ENCODE measurements around the gene IL12RB2. TPM values are rescaled to one million over a fixed set of nuclear protein-coding genes. Genes with fewer than 3 reads are reported as not detected.
A peak's percentile ranks its signal among the peaks of the same experiment; 100 is the strongest.

IL12RB2 gene
- total and polyA plus RNA-seq, 2 of the 13 experiments (the other 11 are each of a cell fraction or from before 2014, with no cell fraction given) = not detected

- Histone ChIP-seq H3K4me2 (ENCODE audit: low read depth, low read length) (no peak overlapping the region), H3K79me2 (ENCODE audit: insufficient read depth, low read length) (peaks cover 19% of the 10 kb centered on the region), H3K9me3 (ENCODE audit: low read length) (no peaks in the 10 kb centered on the region), H3K27ac (ENCODE audit: extremely low read length, insufficient read depth, low read length) (no peak overlapping the region), H3K4me3 (replicated peaks in 1 of 3; ENCODE audit: insufficient read depth in 1 of 3, low read depth in 2 of 3, low read length in 3 of 3) (no peak overlapping the region), H3K36me3 (replicated peaks in 1 of 2; ENCODE audit: control insufficient read depth in 1 of 2, insufficient read depth in 2 of 2, low read length in 2 of 2) (peaks cover 16 to 74% of the 10 kb centered on the region in 2 experiments), H3K27me3 (ENCODE audit: control insufficient read depth in 1 of 2, insufficient read depth in 2 of 2, low read length in 2 of 2) (no peaks in the 10 kb centered on the region; a peak in 1 of 5 replicates), H3K4me1 (ENCODE audit: insufficient read depth, low read length) (peaks cover 8% of the 10 kb centered on the region), H3K9ac (ENCODE audit: insufficient read depth, low read depth, low read length) (no peak overlapping the region), H4K20me1 (ENCODE audit: insufficient read depth, low read length) (peaks cover 40% of the 10 kb centered on the region), H2AFZ (ENCODE audit: low read length) (no peak overlapping the region)
- ATAC-seq = no peak
- TF ChIP-seq NCOA2 (CRISPR knock-in tag; IDR thresholded peaks at IDR 0.05) = no peak
- TF ChIP-seq ZNF629 (CRISPR knock-in tag; conservative IDR thresholded peaks at IDR 0.05) = no peak
- POLR2A ChIA-PET = no interaction called here
- whole genome bisulfite sequencing (ENCODE audit: low lambda C conversion rate) = 90% methylated on average over 2 of the region's 2 CpGs
- no TSS peak for BruUV-seq (replicated peaks)
- no peak for FAIRE-seq
- CTCF ChIA-PET (ENCODE audit: low intra/inter-chr PET ratio, low total read pairs) = no interaction called here
- DNase-seq (ENCODE audit: low spot score) = no peak
- in situ Hi-C loops (cut with HindIII; ENCODE audit: extremely low pct_ligation_motif_present, low pct_unique_long_range_greater_than_20kb) (loop anchor here (25.0 kb wide), 1 partner anchor 477 kb away; no protein-coding TSS in a partner anchor), intact Hi-C loops (cut with micrococcal nuclease; ENCODE audit: unreplicated experiment) (no loop called here)
Observed at GRCh38 chr1:67414574-67414973, 106.9 kb downstream of the IL12RB2 start.

- Histone ChIP-seq H2AFZ (ENCODE audit: low read length) (no peak overlapping the region), H3K4me3 (replicated peaks in 1 of 3; ENCODE audit: insufficient read depth in 1 of 3, low read depth in 2 of 3, low read length in 3 of 3) (no peak overlapping the region), H3K9me3 (ENCODE audit: low read length) (no peaks in the 10 kb centered on the region), H3K27ac (ENCODE audit: extremely low read length, insufficient read depth, low read length) (no peak overlapping the region), H3K4me1 (ENCODE audit: insufficient read depth, low read length) (peaks cover 12% of the 10 kb centered on the region), H3K4me2 (ENCODE audit: low read depth, low read length) (no peak overlapping the region), H3K36me3 (replicated peaks in 1 of 2; ENCODE audit: control insufficient read depth in 1 of 2, insufficient read depth in 2 of 2, low read length in 2 of 2) (peaks cover 16 to 75% of the 10 kb centered on the region in 2 experiments), H3K27me3 (ENCODE audit: control insufficient read depth in 1 of 2, insufficient read depth in 2 of 2, low read length in 2 of 2) (no peaks in the 10 kb centered on the region; a peak in 1 of 5 replicates), H4K20me1 (ENCODE audit: insufficient read depth, low read length) (peaks cover 45% of the 10 kb centered on the region), H3K79me2 (ENCODE audit: insufficient read depth, low read length) (peaks cover 23% of the 10 kb centered on the region), H3K9ac (ENCODE audit: insufficient read depth, low read depth, low read length) (no peak overlapping the region)
- 98% methylated on average over 13 of the region's 13 CpGs for WGBS (ENCODE audit: low lambda C conversion rate)
- BruUV-seq (replicated peaks) = no TSS peak
- intact Hi-C loops (cut with micrococcal nuclease; ENCODE audit: unreplicated experiment) (no loop called here), in situ Hi-C loops (cut with HindIII; ENCODE audit: extremely low pct_ligation_motif_present, low pct_unique_long_range_greater_than_20kb) (loop anchor here (25.0 kb wide), 1 partner anchor 478 kb away; no protein-coding TSS in a partner anchor)
- FAIRE-seq (no peak), DNase-seq (ENCODE audit: low spot score) (no peak), ATAC-seq (no peak)
- POLR2A ChIA-PET = interaction anchor here (1.7 kb wide), 2 partner anchors 15 to 271 kb away, joined by 5 to 7 read pairs; partner anchors contain the start of gene SERBP1
- TF ChIP-seq SPEN (CRISPR knock-in tag; IDR thresholded peaks at IDR 0.05; ENCODE audit: low read depth) = no peak
- TF ChIP-seq KAT8 (CRISPR knock-in tag; IDR thresholded peaks at IDR 0.05) = no peak
- TF ChIP-seq AGO2 (optimal IDR thresholded peaks at IDR 0.05; ENCODE audit: low read depth, low read length) = peak; percentile 58
- CTCF ChIA-PET (ENCODE audit: low intra/inter-chr PET ratio, low total read pairs) = no interaction called here
Observed at GRCh38 chr1:67415041-67415440, 107.4 kb downstream of the IL12RB2 start.
